GM19468 (cell line): ENCODE measurements around the gene BUD31.
"Not testable (repeated sequence)": the region's sequence is repeated elsewhere in the genome, so short reads cannot be mapped to it uniquely, and the experiment has no call there.

ENCODE experiments used
- ATAC-seq: cut with Tn5 transposase; IDR thresholded peaks from one replicate; pipeline ENCODE4 v1.9.1; 2021; ENCODE audit warnings: mild to moderate bottlenecking, moderate library complexity, moderate number of reproducible peaks; ENCODE audit not compliant: unreplicated experiment; ENCODE audit errors: extremely low read depth

Gene BUD31

GRCh38 chr7:99380032-99380822 lies 28.5 kb upstream of the BUD31 start:
- ATAC-seq: no peak

DNA sequence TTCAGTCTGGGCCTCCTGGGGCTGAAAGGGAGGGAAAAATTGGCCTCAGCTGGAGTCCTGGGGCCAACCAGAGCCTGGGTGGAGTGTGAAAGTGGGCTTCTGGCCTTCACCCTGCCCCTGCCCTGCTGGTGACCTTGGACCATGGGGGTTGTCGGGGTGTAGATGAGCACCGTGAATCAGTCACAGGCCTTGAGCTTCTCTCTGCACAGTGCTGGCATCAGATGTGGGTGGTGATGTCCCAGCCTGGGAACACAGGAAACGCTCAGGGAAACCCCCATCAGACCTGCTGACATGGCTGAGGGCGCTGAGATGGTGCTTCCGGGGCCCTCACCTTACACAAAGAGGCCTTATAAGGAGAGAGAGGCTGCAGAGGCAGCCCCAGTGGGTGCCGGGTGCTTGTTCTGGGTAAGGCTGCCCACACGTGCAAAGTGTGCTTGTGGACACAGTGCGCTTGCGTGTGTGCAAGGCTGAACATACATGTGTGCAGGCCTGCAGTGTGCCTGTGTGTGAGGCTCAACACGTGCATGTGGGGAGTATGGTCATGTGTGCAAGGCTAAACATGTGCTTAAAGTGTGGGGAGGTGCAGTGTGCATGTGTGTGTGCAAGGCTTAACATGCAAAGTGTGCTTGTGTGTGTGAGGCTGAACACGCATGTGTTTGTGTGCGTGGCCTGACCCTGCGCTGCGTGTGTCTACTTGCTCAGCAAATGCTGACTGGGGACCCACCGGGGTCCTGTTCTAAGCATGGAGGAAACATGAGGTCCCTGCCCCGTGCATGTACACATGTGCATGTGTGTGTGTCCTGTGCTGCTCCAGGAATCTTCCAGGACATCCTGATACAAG lies 27.7 kb upstream of the BUD31 start:
- peak; percentile 67 for ATAC-seq

GRCh38 chr7:99381664-99382075 lies 27.1 kb upstream of the BUD31 start:
- ATAC-seq: no peak

GRCh38 chr7:99383203-99383602 lies 25.6 kb upstream of the BUD31 start:
- no peak for ATAC-seq

DNA sequence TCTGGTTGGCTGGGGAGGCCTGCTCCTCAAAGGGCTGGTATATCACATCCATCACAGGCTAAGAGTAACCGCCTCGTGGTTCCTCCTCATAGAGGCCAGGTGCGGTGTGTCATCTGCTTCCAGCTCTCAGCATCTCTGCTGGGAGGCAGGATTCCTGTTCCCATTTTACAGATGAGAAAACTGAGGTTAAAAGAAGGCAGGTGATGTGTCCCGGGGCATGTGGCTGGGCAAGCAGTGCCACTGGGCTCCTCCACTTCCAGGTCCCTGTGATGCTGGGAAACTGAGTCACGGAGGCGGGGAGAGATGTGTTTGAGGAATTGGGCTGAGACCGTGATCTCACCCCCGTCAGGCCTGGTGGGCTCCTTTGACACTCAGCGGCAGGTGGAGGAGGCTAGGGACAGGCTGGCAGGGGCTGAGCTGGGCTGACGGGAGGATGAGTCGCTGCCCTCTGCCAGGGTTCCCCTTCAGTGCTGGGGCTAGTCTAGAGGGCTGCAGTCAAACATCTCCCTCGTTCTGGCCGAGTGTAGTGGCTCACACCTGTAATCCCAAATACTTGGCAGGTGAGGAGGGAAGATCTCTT lies 24.9 kb upstream of the BUD31 start:
- no peak for ATAC-seq

- ATAC-seq: no peak
These were observed 24.2 kb upstream of the BUD31 start for GRCh38 chr7:99384523-99384922.

DNA sequence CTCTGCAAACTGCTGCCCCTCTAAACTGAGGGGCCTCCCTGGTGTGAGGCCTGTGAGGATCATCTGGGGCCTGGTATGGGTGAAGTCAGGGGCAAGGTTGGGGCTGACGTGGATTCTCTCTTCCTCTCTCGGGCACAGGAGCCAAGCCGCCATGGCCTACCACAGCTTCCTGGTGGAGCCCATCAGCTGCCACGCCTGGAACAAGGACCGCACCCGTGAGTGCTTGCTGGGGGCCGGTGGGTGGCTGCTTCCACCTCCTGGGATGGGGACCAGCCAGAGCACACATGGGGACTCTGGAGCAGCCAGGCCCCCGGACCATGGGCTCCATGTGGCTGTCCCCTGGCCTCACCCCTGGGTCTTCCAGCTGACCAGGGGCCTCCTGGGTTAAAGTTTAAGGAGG lies 23.2 kb upstream of the BUD31 start:
- ATAC-seq: no peak

GRCh38 chr7:99386584-99387238 lies 22.1 kb upstream of the BUD31 start:
- no peak for ATAC-seq

DNA sequence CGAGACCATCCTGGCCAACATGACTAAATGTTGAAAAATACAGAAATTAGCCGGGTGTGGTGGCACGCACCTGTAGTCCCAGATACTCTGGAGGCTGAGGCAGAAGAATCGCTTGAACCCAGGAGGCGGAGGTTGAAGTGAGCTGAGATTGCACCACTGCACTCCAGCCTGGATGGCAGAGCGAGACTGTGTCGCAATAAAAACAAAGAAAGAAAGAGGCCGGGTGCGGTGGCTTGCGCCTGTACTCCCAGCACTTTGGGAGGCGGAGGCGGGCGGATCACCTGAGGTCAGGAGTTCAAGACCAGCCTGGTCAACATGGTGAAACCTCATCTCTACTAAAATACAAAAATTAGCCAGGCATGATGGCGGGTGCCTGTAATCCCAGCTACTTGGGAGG lies 21.5 kb upstream of the BUD31 start:
- ATAC-seq: not testable (repeated sequence)

DNA sequence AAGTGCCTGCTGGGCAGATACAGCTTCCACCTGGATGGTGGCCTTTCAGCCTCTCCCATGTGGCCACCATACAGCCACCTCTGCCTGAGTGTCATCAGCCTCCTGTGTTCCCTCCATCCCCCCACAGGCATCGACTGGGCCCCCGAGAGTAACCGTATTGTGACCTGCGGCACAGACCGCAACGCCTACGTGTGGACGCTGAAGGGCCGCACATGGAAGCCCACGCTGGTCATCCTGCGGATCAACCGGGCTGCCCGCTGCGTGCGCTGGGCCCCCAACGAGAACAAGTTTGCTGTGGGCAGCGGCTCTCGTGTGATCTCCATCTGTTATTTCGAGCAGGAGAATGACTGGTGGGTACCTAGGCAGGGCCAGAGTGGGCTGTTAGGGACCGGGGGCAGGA lies 20.9 kb upstream of the BUD31 start:
- no peak for ATAC-seq

DNA sequence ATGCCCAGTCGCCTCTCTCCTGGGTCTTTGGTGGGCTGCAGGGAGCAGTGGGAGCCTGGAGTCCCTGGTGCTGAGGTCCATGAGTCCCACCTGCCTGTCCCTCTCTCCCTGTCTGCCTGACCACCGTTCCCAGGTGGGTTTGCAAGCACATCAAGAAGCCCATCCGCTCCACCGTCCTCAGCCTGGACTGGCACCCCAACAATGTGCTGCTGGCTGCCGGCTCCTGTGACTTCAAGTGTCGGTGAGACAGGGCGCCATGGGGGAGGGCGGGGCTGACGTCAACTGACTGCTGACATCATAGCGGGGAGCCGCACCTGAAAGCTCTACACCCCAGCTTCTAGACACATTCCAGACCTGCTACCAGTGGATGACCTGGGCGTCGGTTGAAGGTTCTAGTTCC lies 19.0 kb upstream of the BUD31 start:
- no peak for ATAC-seq

GRCh38 chr7:99390941-99391602 lies 17.7 kb upstream of the BUD31 start:
- no peak for ATAC-seq

- no peak for ATAC-seq
These were observed 16.7 kb upstream of the BUD31 start for GRCh38 chr7:99392046-99392445.

DNA sequence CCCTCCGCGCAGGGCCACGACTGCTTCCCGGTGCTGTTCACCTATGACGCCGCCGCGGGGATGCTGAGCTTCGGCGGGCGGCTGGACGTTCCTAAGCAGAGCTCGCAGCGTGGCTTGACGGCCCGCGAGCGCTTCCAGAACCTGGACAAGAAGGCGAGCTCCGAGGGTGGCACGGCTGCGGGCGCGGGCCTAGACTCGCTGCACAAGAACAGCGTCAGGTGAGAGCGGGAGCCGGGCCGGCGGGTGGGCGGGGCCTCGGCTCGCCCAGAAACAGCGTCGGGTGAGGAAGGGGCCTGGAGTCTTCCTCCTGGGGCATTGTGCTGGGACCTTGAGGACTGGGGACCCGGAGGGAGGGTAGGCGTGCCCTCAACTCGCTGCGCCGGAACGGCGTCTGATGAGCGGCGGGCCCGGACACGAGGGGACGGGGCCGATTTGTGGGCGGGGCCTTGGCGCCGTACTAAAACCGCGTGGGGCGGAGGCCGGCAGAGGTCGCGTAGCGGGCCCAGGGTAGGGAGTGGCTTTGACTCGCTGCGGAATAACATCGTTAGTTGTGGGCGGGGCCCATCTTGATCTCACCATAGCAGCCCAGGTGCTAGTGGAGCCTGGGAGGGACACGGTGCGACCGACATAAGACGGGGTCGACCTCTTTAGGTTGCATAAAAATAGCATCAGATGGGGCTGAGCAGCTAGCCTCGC lies 16.0 kb upstream of the BUD31 start:
- ATAC-seq: no peak

GRCh38 chr7:99393355-99394187 lies 15.2 kb upstream of the BUD31 start:
- no peak for ATAC-seq

- no peak for ATAC-seq
These were observed 14.6 kb upstream of the BUD31 start for GRCh38 chr7:99394188-99394502.

- ATAC-seq: no peak
These were observed 13.0 kb upstream of the BUD31 start for GRCh38 chr7:99395616-99396327.
